Ishikawa (cell line): Measurements from ENCODE around the gene PRKCZ.

Experiments
- CEBPB ChIP-seq: IDR thresholded peaks from 2 replicates; pipeline ENCODE4 v1.6.1; 2012
- CREB1 ChIP-seq: IDR thresholded peaks from 2 replicates; pipeline ENCODE4 v1.6.1; 2012; ENCODE audit warnings: low read depth
- EGR1 ChIP-seq: IDR thresholded peaks from 2 replicates; pipeline ENCODE4 v1.6.1; 2012
- EP300 ChIP-seq: IDR thresholded peaks from 2 replicates; pipeline ENCODE4 v1.6.1; 2012; ENCODE audit warnings: borderline replicate concordance
- FOXM1 ChIP-seq: IDR thresholded peaks from 2 replicates; pipeline ENCODE4 v1.6.1; 2012; ENCODE audit warnings: low read depth, borderline replicate concordance
- MAX ChIP-seq: IDR thresholded peaks from 2 replicates; pipeline ENCODE4 v1.6.1; 2012
- NFIC ChIP-seq: IDR thresholded peaks from 2 replicates; pipeline ENCODE4 v1.6.1; 2012
- RAD21 ChIP-seq: IDR thresholded peaks from 2 replicates; pipeline ENCODE4 v1.6.1; 2012; ENCODE audit warnings: low read depth
- TAF1 ChIP-seq: IDR thresholded peaks from 2 replicates; pipeline ENCODE4 v1.6.1; 2012; ENCODE audit warnings: low read depth, mild to moderate bottlenecking
- TCF12 ChIP-seq: IDR thresholded peaks from 2 replicates; pipeline ENCODE4 v1.6.1; 2012; ENCODE audit warnings: low read depth
- TEAD4 ChIP-seq: IDR thresholded peaks from 2 replicates; pipeline ENCODE4 v1.6.1; 2012
- YY1 ChIP-seq: IDR thresholded peaks from 2 replicates; pipeline ENCODE4 v1.6.1; 2012; ENCODE audit warnings: low read depth
- ZBTB7A ChIP-seq: IDR thresholded peaks from 2 replicates; pipeline ENCODE4 v1.6.1; 2012; ENCODE audit warnings: low read depth
- TF ChIP-seq, protein P1 (sequence below): IDR thresholded peaks from 2 replicates; pipeline ENCODE4 v1.6.1; 2012
- TF ChIP-seq, protein P2 (sequence below): IDR thresholded peaks from 2 replicates; pipeline ENCODE4 v1.6.1; 2012; ENCODE audit warnings: low read depth, mild to moderate bottlenecking

Gene PRKCZ

DNA sequence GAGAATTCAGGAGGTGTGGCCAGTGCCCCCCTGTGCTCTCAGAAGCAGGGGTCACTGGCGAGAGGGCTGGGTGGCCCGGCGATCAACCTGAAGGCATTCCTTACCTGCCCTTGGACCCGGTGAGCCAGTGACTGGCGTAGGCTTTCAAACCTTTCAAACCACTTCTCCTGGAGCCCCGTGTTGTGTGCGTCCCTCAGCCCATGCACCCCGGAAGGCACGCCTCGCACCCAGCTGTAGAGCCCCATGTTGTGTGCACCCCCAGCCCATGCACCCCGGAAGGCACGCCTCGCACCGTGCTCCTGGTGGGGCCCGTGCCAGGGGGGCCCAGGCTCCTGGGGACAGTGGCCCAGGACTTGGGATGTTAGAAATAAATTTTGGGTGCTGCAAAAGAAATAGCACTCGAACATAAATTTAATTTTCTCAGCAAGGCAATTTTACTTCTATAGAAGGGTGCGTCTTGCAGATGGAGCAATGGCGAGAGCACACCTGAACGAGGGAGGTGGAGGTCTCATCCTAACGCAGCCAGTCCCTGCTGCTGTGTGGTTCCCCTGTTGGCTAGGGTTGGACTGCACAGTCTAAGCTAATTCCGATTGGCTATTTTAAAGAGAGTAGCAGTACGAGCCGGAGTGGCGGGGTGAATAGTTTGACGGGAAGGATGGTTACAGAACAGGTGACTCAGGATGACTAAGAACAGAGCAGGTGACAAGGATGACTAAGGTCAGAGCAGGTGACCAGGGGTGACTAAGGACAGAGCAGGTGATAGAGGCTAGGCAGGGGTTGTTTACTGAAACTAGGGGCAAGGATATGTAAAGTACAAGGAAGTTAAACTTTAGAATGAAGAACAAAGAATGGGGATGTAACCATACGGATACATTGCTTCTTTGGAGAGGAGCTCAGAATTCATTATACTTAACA lies 47.4 kb downstream of the PRKCZ start:
- no peak for TF ChIP-seq TAF1
- no peak for TF ChIP-seq FOXM1
- no peak for TF ChIP-seq TEAD4
- TF ChIP-seq CREB1, result no peak
- no peak for TF ChIP-seq EGR1
- TF ChIP-seq, protein P1, sequence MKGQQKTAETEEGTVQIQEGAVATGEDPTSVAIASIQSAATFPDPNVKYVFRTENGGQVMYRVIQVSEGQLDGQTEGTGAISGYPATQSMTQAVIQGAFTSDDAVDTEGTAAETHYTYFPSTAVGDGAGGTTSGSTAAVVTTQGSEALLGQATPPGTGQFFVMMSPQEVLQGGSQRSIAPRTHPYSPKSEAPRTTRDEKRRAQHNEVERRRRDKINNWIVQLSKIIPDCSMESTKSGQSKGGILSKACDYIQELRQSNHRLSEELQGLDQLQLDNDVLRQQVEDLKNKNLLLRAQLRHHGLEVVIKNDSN, result no peak
- TF ChIP-seq EP300, result no peak
- TF ChIP-seq, protein P2, sequence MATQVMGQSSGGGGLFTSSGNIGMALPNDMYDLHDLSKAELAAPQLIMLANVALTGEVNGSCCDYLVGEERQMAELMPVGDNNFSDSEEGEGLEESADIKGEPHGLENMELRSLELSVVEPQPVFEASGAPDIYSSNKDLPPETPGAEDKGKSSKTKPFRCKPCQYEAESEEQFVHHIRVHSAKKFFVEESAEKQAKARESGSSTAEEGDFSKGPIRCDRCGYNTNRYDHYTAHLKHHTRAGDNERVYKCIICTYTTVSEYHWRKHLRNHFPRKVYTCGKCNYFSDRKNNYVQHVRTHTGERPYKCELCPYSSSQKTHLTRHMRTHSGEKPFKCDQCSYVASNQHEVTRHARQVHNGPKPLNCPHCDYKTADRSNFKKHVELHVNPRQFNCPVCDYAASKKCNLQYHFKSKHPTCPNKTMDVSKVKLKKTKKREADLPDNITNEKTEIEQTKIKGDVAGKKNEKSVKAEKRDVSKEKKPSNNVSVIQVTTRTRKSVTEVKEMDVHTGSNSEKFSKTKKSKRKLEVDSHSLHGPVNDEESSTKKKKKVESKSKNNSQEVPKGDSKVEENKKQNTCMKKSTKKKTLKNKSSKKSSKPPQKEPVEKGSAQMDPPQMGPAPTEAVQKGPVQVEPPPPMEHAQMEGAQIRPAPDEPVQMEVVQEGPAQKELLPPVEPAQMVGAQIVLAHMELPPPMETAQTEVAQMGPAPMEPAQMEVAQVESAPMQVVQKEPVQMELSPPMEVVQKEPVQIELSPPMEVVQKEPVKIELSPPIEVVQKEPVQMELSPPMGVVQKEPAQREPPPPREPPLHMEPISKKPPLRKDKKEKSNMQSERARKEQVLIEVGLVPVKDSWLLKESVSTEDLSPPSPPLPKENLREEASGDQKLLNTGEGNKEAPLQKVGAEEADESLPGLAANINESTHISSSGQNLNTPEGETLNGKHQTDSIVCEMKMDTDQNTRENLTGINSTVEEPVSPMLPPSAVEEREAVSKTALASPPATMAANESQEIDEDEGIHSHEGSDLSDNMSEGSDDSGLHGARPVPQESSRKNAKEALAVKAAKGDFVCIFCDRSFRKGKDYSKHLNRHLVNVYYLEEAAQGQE, result no peak
- no peak for TF ChIP-seq MAX
- no peak for TF ChIP-seq CEBPB
- TF ChIP-seq NFIC, result no peak
- no peak for TF ChIP-seq RAD21
- TF ChIP-seq ZBTB7A, result no peak
- no peak for TF ChIP-seq YY1

DNA sequence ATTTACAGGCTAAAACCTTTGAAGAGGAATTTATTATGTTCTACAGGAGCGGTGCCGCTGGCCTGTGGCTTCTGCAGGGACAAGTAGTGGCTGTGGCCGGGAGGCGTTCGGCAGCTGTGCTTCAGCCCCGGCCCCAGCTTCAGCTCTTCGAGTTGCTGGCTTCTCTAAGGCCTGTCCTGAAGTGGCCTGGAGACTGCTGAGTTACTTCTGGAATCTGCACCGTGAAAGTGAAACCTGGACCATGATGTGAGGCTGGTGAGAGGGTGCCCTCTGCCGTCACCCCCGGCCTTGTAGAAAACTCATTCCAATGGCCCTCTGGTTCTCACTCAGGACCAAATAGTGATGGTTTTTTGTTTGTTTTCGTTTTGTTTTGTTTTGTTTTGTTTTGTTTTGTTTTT lies 48.1 kb downstream of the PRKCZ start:
- TF ChIP-seq, protein P2, result no peak
- TF ChIP-seq RAD21 (no peak), EP300 (no peak), TAF1 (no peak), ZBTB7A (no peak), CEBPB (no peak), FOXM1 (no peak), YY1 (no peak), TCF12 (no peak), NFIC (no peak), MAX (no peak), CREB1 (no peak), TEAD4 (no peak)
- TF ChIP-seq, protein P1, result no peak

DNA sequence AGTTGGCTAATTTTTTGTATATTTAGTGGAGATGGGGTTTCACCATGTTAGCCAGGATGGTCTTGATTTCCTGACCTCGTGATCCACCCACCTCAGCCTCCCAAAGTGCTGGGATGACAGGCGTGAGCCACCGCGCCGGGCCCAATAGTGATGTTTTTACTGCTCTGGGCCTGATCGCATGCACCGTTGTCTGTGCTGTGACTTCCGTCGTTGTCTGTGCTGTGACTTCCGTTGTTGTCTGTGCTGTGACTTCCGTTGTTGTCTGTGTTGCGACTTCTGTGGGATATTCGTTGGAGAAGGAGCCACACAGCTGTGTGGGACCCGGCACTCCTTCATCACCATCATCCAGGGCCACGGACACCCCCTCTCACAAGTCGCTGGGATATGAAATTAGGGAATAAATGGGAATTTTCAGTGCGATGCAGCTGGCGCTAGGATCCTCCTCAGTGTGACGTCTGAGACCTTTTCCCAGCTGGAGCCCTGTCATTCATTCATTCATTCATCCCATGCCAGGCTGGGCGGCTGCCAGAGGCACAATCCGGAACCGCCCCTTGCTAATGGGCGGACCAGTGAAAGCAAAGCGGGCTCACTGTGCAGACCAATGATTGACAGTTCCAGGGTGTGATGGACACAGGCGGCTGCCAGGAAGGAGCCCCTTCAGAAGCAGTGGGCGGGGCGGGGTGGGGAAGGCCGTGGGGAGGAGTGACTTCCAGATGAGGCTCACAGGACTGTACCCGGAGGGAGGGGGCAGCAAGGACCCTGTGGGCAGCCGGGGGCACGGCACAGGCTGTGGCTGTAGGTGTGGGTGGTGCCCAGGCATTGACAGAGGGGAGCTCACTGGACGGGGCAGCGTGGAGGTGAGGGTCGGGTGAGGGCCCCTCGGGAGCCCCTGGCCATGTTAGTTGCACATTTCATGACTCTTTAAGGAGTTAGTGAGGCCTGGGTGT lies 48.9 kb downstream of the PRKCZ start:
- TF ChIP-seq CEBPB, result no peak
- TF ChIP-seq TEAD4, result no peak
- no peak for TF ChIP-seq EP300
- no peak for TF ChIP-seq NFIC
- no peak for TF ChIP-seq CREB1
- TF ChIP-seq YY1, result no peak
- TF ChIP-seq MAX, result no peak
- no peak for TF ChIP-seq EGR1
- TF ChIP-seq, protein P1, result no peak
- no peak for TF ChIP-seq RAD21
- no peak for TF ChIP-seq TCF12
